Neural cell (in vitro differentiated cells): ENCODE data around the gene PBOV1. TPM values are rescaled to one million over a fixed set of nuclear protein-coding genes. Genes with fewer than 3 reads are reported as not detected.

Experiments
- H2AFZ ChIP-seq: fragments of 200-600, 300-800 bp; sonication (generic), shearing (Covaris generic); 2 replicates; pipeline ENCODE4 v1.6.0; 2014; ENCODE audit warnings: low read depth, mild to moderate bottlenecking, antibody characterized with exemption, low read length, moderate library complexity
- H3F3A ChIP-seq: fragments of 200-600 bp; shearing (Covaris generic); 2 replicates; pipeline ENCODE4 v1.6.1; 2016; ENCODE audit warnings: mild to moderate bottlenecking, moderate library complexity, mixed read lengths, antibody characterized with exemption, low read length; ENCODE audit not compliant: insufficient read depth, poor library complexity, severe bottlenecking
- H3K27ac ChIP-seq: fragments of 200-600, 300-800 bp; sonication (generic), shearing (Covaris generic); 2 replicates; pipeline ENCODE4 v1.5.1; 2014; ENCODE audit warnings: mild to moderate bottlenecking, low read length, moderate library complexity
- H3K27me3 ChIP-seq: fragments of 300-800, 200-600 bp; sonication (generic), shearing (Covaris generic); 2 replicates; pipeline ENCODE4 v1.6.0; 2014; ENCODE audit warnings: mild to moderate bottlenecking, low read depth, low read length, moderate library complexity; ENCODE audit not compliant: insufficient read depth
- H3K36me3 ChIP-seq: fragments of 300-800, 200-600 bp; sonication (generic), shearing (Covaris generic); 2 replicates; pipeline ENCODE4 v1.5.1; 2014; ENCODE audit warnings: mild to moderate bottlenecking, antibody characterized with exemption, low read length, moderate library complexity; ENCODE audit not compliant: insufficient read depth
- H3K4me2 ChIP-seq: fragments of 300-800, 200-600 bp; sonication (generic), shearing (Covaris generic); 2 replicates; pipeline ENCODE4 v1.6.0; 2014; ENCODE audit warnings: mild to moderate bottlenecking, low read length
- H3K4me3 ChIP-seq: fragments of 300-800, 200-600 bp; sonication (generic), shearing (Covaris generic); 2 replicates; pipeline ENCODE4 v1.5.1; 2014; ENCODE audit warnings: mild to moderate bottlenecking, low read length, moderate library complexity
- H3K79me2 ChIP-seq: fragments of 200-600 bp; shearing (Covaris generic); replicated peaks from 2 replicates; pipeline ENCODE4 v1.6.0; 2014; ENCODE audit warnings: mild to moderate bottlenecking, low read length, moderate library complexity; ENCODE audit not compliant: insufficient read depth
- H3K9ac ChIP-seq: fragments of 300-800, 200-600 bp; sonication (generic), shearing (Covaris generic); 2 replicates; pipeline ENCODE4 v1.6.1; 2016; ENCODE audit warnings: mild to moderate bottlenecking, low read length, mixed read lengths
- H3K9me2 ChIP-seq: fragments of 200-600 bp; shearing (Covaris generic); 2 replicates; pipeline ENCODE4 v1.6.1; 2016; ENCODE audit warnings: mild to moderate bottlenecking, low read length, mixed read lengths; ENCODE audit not compliant: insufficient read depth
- H3K9me3 ChIP-seq: fragments of 200-600, 300-800 bp; sonication (generic), shearing (Covaris generic); 2 replicates; pipeline ENCODE4 v1.6.1; 2016; ENCODE audit warnings: mild to moderate bottlenecking, mixed run types, low read length, moderate library complexity, mixed read lengths
- H4K20me1 ChIP-seq: fragments of 200-600 bp; shearing (Covaris generic); 2 replicates; pipeline ENCODE4 v1.6.1; 2016; ENCODE audit warnings: mild to moderate bottlenecking, mixed run types; ENCODE audit not compliant: insufficient read depth
- CTCF ChIP-seq: fragments of 450-650 bp; IDR thresholded peaks from 2 replicates; pipeline ENCODE4 v1.5.1; 2014; ENCODE audit warnings: antibody characterized with exemption, mild to moderate bottlenecking, moderate library complexity; ENCODE audit not compliant: poor library complexity, severe bottlenecking
- EP300 ChIP-seq: fragments of 450-650 bp; conservative IDR thresholded peaks from 2 replicates; pipeline ENCODE4 v1.6.1; 2014; ENCODE audit warnings: antibody characterized with exemption, mild to moderate bottlenecking, moderate library complexity; ENCODE audit not compliant: poor library complexity, severe bottlenecking
- EZH2 ChIP-seq: fragments of 200-600, 300-800 bp; shearing (Covaris generic), sonication (generic); IDR thresholded peaks from 2 replicates; pipeline ENCODE4 v1.6.1; 2014; ENCODE audit warnings: antibody characterized with exemption, low read length, borderline replicate concordance, mild to moderate bottlenecking; ENCODE audit not compliant: insufficient read depth, poor library complexity, severe bottlenecking
- MXI1 ChIP-seq: fragments of 450-650 bp; conservative IDR thresholded peaks from 2 replicates; pipeline ENCODE4 v1.6.1; 2014; ENCODE audit warnings: antibody characterized with exemption, mild to moderate bottlenecking; ENCODE audit not compliant: poor library complexity, severe bottlenecking
- POLR2AphosphoS5 ChIP-seq: IDR thresholded peaks from 2 replicates; pipeline ENCODE4 v1.6.1; 2012
- RAD21 ChIP-seq: fragments of 450-650 bp; conservative IDR thresholded peaks from 2 replicates; pipeline ENCODE4 v1.6.1; 2014; ENCODE audit warnings: antibody characterized with exemption, mild to moderate bottlenecking, moderate library complexity
- REST ChIP-seq: IDR thresholded peaks from 2 replicates; pipeline ENCODE4 v1.6.1; 2012; ENCODE audit warnings: borderline replicate concordance
- SMC3 ChIP-seq: fragments of 450-650 bp; conservative IDR thresholded peaks from 2 replicates; pipeline ENCODE4 v1.6.1; 2014; ENCODE audit warnings: antibody characterized with exemption, mild to moderate bottlenecking, moderate library complexity; ENCODE audit not compliant: poor library complexity
- TAF1 ChIP-seq: IDR thresholded peaks from 2 replicates; pipeline ENCODE4 v1.6.1; 2012; ENCODE audit warnings: low read depth
- polyA plus RNA-seq: library from polyadenylated mRNA; depleted of rRNA; stranded (reverse); fragments of >200 nt; gene quantifications from 2 replicates; pipeline ENCODE4 v1.2.3, GENCODE V29; 2014

The PBOV1 gene
- polyA plus RNA-seq, 1 donor from 2014 or later, result not detected

GRCh38 chr6:138204303-138204702, 14.0 kb downstream of the PBOV1 start:
- no peaks in the 10 kb centered on the region for H4K20me1 ChIP-seq
- no peaks in the 10 kb centered on the region for H3K9me2 ChIP-seq
- H3K9ac ChIP-seq, result no peak overlapping the region
- no peak overlapping the region for H3K27ac ChIP-seq
- no peaks in the 10 kb centered on the region for H3K27me3 ChIP-seq
- no peaks in the 10 kb centered on the region for H3F3A ChIP-seq
- H3K79me2 ChIP-seq, result no peaks in the 10 kb centered on the region
- TF ChIP-seq CTCF (no peak), MXI1 (no peak)
- no peaks in the 10 kb centered on the region for H3K36me3 ChIP-seq
- no peak overlapping the region for H2AFZ ChIP-seq
- no peak overlapping the region for H3K4me2 ChIP-seq
- no peak overlapping the region for H3K4me3 ChIP-seq
- no peaks in the 10 kb centered on the region for H3K9me3 ChIP-seq

- Histone ChIP-seq H3K79me2 (no peaks in the 10 kb centered on the region), H3K9ac (no peak overlapping the region), H3K9me3 (no peaks in the 10 kb centered on the region), H3K4me3 (no peak overlapping the region), H3F3A (no peaks in the 10 kb centered on the region), H3K27ac (no peak overlapping the region), H2AFZ (no peak overlapping the region), H3K9me2 (no peaks in the 10 kb centered on the region), H4K20me1 (no peaks in the 10 kb centered on the region), H3K4me2 (no peak overlapping the region), H3K36me3 (no peaks in the 10 kb centered on the region), H3K27me3 (no peaks in the 10 kb centered on the region)
- TF ChIP-seq CTCF (no peak), RAD21 (no peak), TAF1 (no peak), EP300 (no peak), SMC3 (no peak), MXI1 (no peak), EZH2 (no peak), POLR2AphosphoS5 (no peak), REST (no peak)
These were observed 15.0 kb downstream of the PBOV1 start for GRCh38 chr6:138203315-138203714.
